HCT116 (cell line): ENCODE results near the gene ZFHX3.

Source experiments
- ATF3 ChIP-seq: IDR thresholded peaks from 2 replicates; pipeline ENCODE4 v1.6.1; 2012
- CEBPB ChIP-seq: IDR thresholded peaks from 2 replicates; pipeline ENCODE4 v1.6.1; 2012; ENCODE audit warnings: low read depth
- CTCF ChIP-seq, 3 experiments: fragments of 200-600 bp in 1 of 3; sonication (generic) in 1 of 3; IDR thresholded peaks in 2 of 3; conservative IDR thresholded peaks in 1 of 3; 2 replicates each; pipeline ENCODE4 v1.5.1; 2012 to 2017; ENCODE audit warnings: low read depth in 2 of 3, low read length in 2 of 3, antibody characterized with exemption in 1 of 3, borderline replicate concordance in 1 of 3, control low read depth in 1 of 3, mild to moderate bottlenecking in 1 of 3, mixed read lengths in 1 of 3, mixed run types in 1 of 3, moderate library complexity in 1 of 3; ENCODE audit not compliant: insufficient read depth in 1 of 3
- EGR1 ChIP-seq: IDR thresholded peaks from 2 replicates; pipeline ENCODE4 v1.6.1; 2012; ENCODE audit warnings: low read depth
- EZH2 ChIP-seq: fragments of 200-600 bp; sonication (generic); IDR thresholded peaks from 2 replicates; pipeline ENCODE4 v1.6.1; 2017; ENCODE audit warnings: antibody characterized with exemption, mixed run types

- TF ChIP-seq ATF3 (no peak), CTCF (IDR thresholded peaks at IDR 0.05 in 2 of 3, conservative IDR thresholded peaks at IDR 0.05 in 1 of 3; ENCODE audit: borderline replicate concordance in 1 of 3, insufficient read depth in 1 of 3, low read depth in 2 of 3, low read length in 2 of 3) (no peak), EZH2 (no peak), EGR1 (no peak), CEBPB (no peak)
Measured at GRCh38 chr16:72876221-72876620, 171.7 kb downstream of the ZFHX3 start.
